Astrocyte (in vitro differentiated cells and primary cell): ENCODE data around the gene FCRL3. TPM values are rescaled to one million over a fixed set of nuclear protein-coding genes. Genes with fewer than 3 reads are reported as not detected.

Experiments used
- DNase-seq: peaks from one replicate; pipeline ENCODE4 v3.0.0-alpha.2; 2010; ENCODE audit warnings: low read depth
- FAIRE-seq: peaks from 2 replicates; lab custom pipeline; 2011; peaks lifted over from hg19 to GRCh38; lab: Jason Lieb, UNC
- H2AFZ ChIP-seq: 2 replicates; pipeline ENCODE4 v1.6.0; 2012; ENCODE audit warnings: low read depth, low read length, inconsistent platforms
- H3K27ac ChIP-seq: 2 replicates; pipeline ENCODE4 v1.5.1; 2011; ENCODE audit warnings: low read depth, low read length, inconsistent platforms
- H3K27me3 ChIP-seq: 2 replicates; pipeline ENCODE4 v1.6.0; 2011; ENCODE audit warnings: low read length, inconsistent platforms; ENCODE audit not compliant: insufficient read depth
- H3K36me3 ChIP-seq: 2 replicates; pipeline ENCODE4 v1.5.1; 2011; ENCODE audit warnings: low read length, inconsistent platforms; ENCODE audit not compliant: insufficient read depth
- H3K4me1 ChIP-seq: 2 replicates; pipeline ENCODE4 v1.5.1; 2011; ENCODE audit warnings: low read length, inconsistent platforms; ENCODE audit not compliant: insufficient read depth
- H3K4me2 ChIP-seq: 2 replicates; pipeline ENCODE4 v1.6.0; 2012; ENCODE audit warnings: low read length, inconsistent platforms
- H3K4me3 ChIP-seq: 2 replicates; pipeline ENCODE4 v1.5.1; 2011; ENCODE audit warnings: low read depth, mild to moderate bottlenecking, low read length, inconsistent platforms; ENCODE audit not compliant: insufficient read depth
- H3K79me2 ChIP-seq: 2 replicates; pipeline ENCODE4 v1.6.0; 2012; ENCODE audit warnings: mild to moderate bottlenecking, low read length, inconsistent platforms; ENCODE audit not compliant: insufficient read depth
- H3K9ac ChIP-seq: 2 replicates; pipeline ENCODE4 v1.6.0; 2012; ENCODE audit warnings: mild to moderate bottlenecking, low read length, inconsistent platforms
- H3K9me3 ChIP-seq: 2 replicates; pipeline ENCODE4 v1.5.1; 2012; ENCODE audit warnings: low read depth, mild to moderate bottlenecking, low read length, inconsistent platforms; ENCODE audit not compliant: insufficient read depth
- H4K20me1 ChIP-seq: 2 replicates; pipeline ENCODE4 v1.6.0; 2012; ENCODE audit warnings: low read length, inconsistent platforms; ENCODE audit not compliant: insufficient read depth
- H3K27ac Mint-ChIP-seq: one replicate; pipeline ENCODE4 v1.8.0; 2021; ENCODE audit warnings: mild to moderate bottlenecking, mixed read lengths; ENCODE audit not compliant: unreplicated experiment
- H3K27me3 Mint-ChIP-seq: one replicate; pipeline ENCODE4 v1.8.0; 2021; ENCODE audit warnings: low read depth, mixed read lengths; ENCODE audit not compliant: unreplicated experiment
- H3K36me3 Mint-ChIP-seq: one replicate; pipeline ENCODE4 v1.8.0; 2021; ENCODE audit warnings: low read depth, mixed read lengths; ENCODE audit not compliant: unreplicated experiment
- H3K4me1 Mint-ChIP-seq: one replicate; pipeline ENCODE4 v1.8.0; 2021; ENCODE audit warnings: low read depth, mixed read lengths; ENCODE audit not compliant: unreplicated experiment
- H3K4me3 Mint-ChIP-seq: one replicate; pipeline ENCODE4 v1.8.0; 2021; ENCODE audit warnings: mild to moderate bottlenecking, moderate library complexity, mixed read lengths; ENCODE audit not compliant: unreplicated experiment
- H3K9me3 Mint-ChIP-seq: one replicate; pipeline ENCODE4 v1.8.0; 2021; ENCODE audit warnings: mild to moderate bottlenecking, mixed read lengths; ENCODE audit not compliant: unreplicated experiment
- EZH2 ChIP-seq: IDR thresholded peaks from 2 replicates; pipeline ENCODE4 v1.6.1; 2012; ENCODE audit warnings: mild to moderate bottlenecking, low read length, inconsistent platforms; ENCODE audit not compliant: insufficient read depth
- total RNA-seq: library from RNA; stranded (reverse); gene quantifications from 2 replicates; pipeline ENCODE4 v1.2.1, GENCODE V29; 2021
- TF ChIP-seq, protein P1 (sequence below): IDR thresholded peaks from 2 replicates; pipeline ENCODE4 v1.5.1; 2011; ENCODE audit warnings: low read depth, mild to moderate bottlenecking, inconsistent platforms, low read length, moderate library complexity; ENCODE audit not compliant: insufficient read depth

Gene FCRL3
- total RNA-seq, 1 donor from 2014 or later = not detected

DNA sequence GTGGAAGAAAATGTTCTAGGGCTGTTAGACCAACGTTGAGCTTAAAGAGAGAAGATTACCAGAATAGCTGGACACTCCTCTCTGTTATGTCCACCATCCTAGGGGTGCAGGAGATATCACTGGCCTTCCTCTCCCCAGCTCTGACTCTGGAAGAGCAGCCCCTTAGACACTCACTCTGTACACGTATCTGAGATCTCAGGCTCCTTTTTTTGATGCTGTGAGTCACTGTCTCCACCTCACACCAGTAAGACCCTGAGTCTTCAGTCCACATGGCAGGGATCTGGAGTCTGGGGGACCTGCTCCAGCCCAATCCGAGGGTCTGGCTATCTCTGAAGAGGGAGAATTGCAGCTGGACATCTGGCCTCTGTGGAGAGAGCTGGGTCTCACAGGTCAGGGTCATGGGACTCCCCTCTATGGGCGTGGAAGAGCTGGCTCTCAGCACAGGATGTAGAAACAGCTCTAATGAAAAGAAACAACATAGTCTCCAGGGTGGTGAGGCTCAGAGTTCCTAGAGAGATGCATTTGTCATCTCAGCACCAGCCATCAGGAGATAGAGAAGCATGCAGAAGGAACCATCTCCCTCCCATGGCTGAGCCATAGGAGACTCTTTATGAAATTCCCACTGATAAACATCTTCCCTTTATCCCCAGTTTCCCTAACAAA lies 3.5 kb downstream of the FCRL3 start:
- H3K27ac Mint-ChIP-seq = no peak overlapping the region
- H3K27me3 Mint-ChIP-seq = peaks cover 24% of the 10 kb centered on the region
- no peaks in the 10 kb centered on the region for H3K79me2 ChIP-seq
- DNase-seq (no peak), FAIRE-seq (no peak)
- H3K4me2 ChIP-seq = no peak overlapping the region
- H3K4me3 Mint-ChIP-seq = no peak overlapping the region
- TF ChIP-seq EZH2 = no peak
- TF ChIP-seq, protein P1, sequence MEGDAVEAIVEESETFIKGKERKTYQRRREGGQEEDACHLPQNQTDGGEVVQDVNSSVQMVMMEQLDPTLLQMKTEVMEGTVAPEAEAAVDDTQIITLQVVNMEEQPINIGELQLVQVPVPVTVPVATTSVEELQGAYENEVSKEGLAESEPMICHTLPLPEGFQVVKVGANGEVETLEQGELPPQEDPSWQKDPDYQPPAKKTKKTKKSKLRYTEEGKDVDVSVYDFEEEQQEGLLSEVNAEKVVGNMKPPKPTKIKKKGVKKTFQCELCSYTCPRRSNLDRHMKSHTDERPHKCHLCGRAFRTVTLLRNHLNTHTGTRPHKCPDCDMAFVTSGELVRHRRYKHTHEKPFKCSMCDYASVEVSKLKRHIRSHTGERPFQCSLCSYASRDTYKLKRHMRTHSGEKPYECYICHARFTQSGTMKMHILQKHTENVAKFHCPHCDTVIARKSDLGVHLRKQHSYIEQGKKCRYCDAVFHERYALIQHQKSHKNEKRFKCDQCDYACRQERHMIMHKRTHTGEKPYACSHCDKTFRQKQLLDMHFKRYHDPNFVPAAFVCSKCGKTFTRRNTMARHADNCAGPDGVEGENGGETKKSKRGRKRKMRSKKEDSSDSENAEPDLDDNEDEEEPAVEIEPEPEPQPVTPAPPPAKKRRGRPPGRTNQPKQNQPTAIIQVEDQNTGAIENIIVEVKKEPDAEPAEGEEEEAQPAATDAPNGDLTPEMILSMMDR = no peak
- H3K4me1 ChIP-seq = no peaks in the 10 kb centered on the region
- H2AFZ ChIP-seq = no peak overlapping the region
- no peak overlapping the region for H3K27ac ChIP-seq
- no peak overlapping the region for H3K4me3 ChIP-seq
- no peaks in the 10 kb centered on the region for H3K9me3 ChIP-seq
- H3K4me1 Mint-ChIP-seq = no peaks in the 10 kb centered on the region
- no peaks in the 10 kb centered on the region for H3K9me3 Mint-ChIP-seq
- no peaks in the 10 kb centered on the region for H4K20me1 ChIP-seq
- H3K36me3 ChIP-seq = no peaks in the 10 kb centered on the region
- no peaks in the 10 kb centered on the region for H3K36me3 Mint-ChIP-seq
- H3K9ac ChIP-seq = no peak overlapping the region
- no peaks in the 10 kb centered on the region for H3K27me3 ChIP-seq

DNA sequence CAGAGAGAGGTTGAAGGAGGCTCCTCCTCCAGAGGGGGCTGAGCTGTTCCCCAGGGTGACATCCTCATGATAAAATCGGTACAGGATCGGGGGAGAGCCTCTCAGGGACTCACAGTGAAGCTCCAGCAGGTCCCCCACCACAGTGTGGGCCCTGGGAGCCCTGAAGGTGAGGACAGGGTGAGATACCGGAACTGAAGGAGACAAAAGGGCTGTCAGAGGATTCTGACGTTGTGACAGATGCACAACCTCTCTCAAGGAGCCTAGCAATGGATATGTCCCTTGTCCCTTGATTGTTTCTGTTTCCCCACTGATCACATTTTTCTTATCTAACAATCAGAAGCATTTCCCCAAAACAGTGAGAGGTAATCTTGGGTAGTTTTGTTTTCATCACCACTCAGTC lies 5.2 kb downstream of the FCRL3 start:
- TF ChIP-seq EZH2 = no peak
- TF ChIP-seq, protein P1 = no peak
- H3K27ac Mint-ChIP-seq = no peak overlapping the region
- Histone ChIP-seq H4K20me1 (no peaks in the 10 kb centered on the region), H3K79me2 (no peaks in the 10 kb centered on the region), H3K9me3 (no peaks in the 10 kb centered on the region), H3K36me3 (no peaks in the 10 kb centered on the region), H3K4me1 (no peaks in the 10 kb centered on the region), H3K27ac (no peak overlapping the region), H3K27me3 (no peaks in the 10 kb centered on the region), H3K9ac (no peak overlapping the region), H3K4me3 (no peak overlapping the region), H3K4me2 (no peak overlapping the region), H2AFZ (no peak overlapping the region)
- DNase-seq (no peak), FAIRE-seq (no peak)
- H3K4me1 Mint-ChIP-seq = no peaks in the 10 kb centered on the region
- H3K36me3 Mint-ChIP-seq = no peaks in the 10 kb centered on the region
- H3K4me3 Mint-ChIP-seq = no peak overlapping the region
- H3K27me3 Mint-ChIP-seq = peaks cover 24% of the 10 kb centered on the region
- no peaks in the 10 kb centered on the region for H3K9me3 Mint-ChIP-seq

DNA sequence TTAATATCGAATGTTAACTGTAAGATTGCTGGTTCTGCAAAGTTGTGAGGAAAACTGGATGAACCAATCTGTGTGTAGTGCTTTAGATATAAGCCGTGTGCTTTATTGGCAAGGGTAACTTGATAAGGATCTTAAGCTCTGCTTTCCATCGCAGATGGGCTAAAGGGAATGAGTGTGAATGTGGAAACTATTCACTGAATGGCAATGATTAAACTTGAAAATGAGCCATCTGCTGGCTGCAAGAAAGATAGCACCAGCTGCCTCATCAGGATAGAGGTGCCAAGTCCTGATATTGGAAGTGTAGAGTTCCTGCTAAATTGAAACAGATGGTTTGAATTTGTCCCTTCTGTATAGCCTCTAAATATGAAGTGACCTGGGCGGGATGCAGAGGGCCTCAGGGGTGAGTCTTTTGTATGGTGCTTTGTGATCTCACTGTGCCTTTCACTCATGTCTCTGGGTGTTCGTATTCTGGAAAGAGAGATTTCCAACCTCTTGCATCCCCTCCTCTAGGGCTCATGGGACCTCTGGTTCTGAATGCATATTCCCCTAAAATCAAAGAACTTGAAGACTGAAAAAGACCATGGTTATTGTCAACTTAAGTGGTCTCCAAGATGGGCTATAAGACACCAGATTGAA lies 9.2 kb downstream of the FCRL3 start:
- Histone ChIP-seq H3K9me3 (no peaks in the 10 kb centered on the region), H3K4me1 (no peaks in the 10 kb centered on the region), H2AFZ (no peak overlapping the region), H3K4me3 (no peak overlapping the region), H3K79me2 (no peaks in the 10 kb centered on the region), H3K4me2 (no peak overlapping the region), H3K36me3 (no peaks in the 10 kb centered on the region), H3K9ac (no peak overlapping the region), H4K20me1 (no peaks in the 10 kb centered on the region), H3K27me3 (no peaks in the 10 kb centered on the region), H3K27ac (no peak overlapping the region)
- Mint-ChIP-seq H3K27ac (no peak overlapping the region), H3K36me3 (no peaks in the 10 kb centered on the region), H3K27me3 (peaks cover 12% of the 10 kb centered on the region), H3K4me3 (no peak overlapping the region), H3K4me1 (no peaks in the 10 kb centered on the region), H3K9me3 (no peaks in the 10 kb centered on the region)
- no peak for FAIRE-seq
- no peak for DNase-seq
- TF ChIP-seq, protein P1 = peak; percentile 43
- TF ChIP-seq EZH2 = no peak
